Bronchial epithelial cell (primary cell): Measurements from ENCODE around the gene NR2C2AP. TPM values are rescaled to one million over a fixed set of nuclear protein-coding genes. Genes with fewer than 3 reads are reported as not detected.

Experiments used
- DNase-seq: peaks from one replicate; pipeline ENCODE4 v3.0.0-alpha.2; 2010; ENCODE audit warnings: low read depth
- FAIRE-seq: peaks from 2 replicates; lab custom pipeline; 2011; peaks lifted over from hg19 to GRCh38; lab: Jason Lieb, UNC
- H3K27me3 ChIP-seq: 2 replicates; pipeline ENCODE4 v1.5.1; 2011; ENCODE audit warnings: low read length; ENCODE audit not compliant: control insufficient read depth, insufficient read depth
- H3K36me3 ChIP-seq: 2 replicates; pipeline ENCODE4 v1.5.1; 2011; ENCODE audit warnings: low read length; ENCODE audit not compliant: control insufficient read depth, insufficient read depth
- H3K4me3 ChIP-seq: 2 replicates; pipeline ENCODE4 v1.5.1; 2011; ENCODE audit warnings: mild to moderate bottlenecking, low read depth, low read length, control low read depth
- total RNA-seq: library from RNA; depleted of rRNA; stranded (reverse); fragments of >200 nt; gene quantifications from 2 replicates; pipeline ENCODE4 v1.2.1, GENCODE V29; 2014
- TF ChIP-seq, protein P1 (sequence below): IDR thresholded peaks from 2 replicates; pipeline ENCODE4 v1.5.1; 2011; ENCODE audit warnings: mild to moderate bottlenecking, moderate library complexity, low read length, control low read depth, inconsistent platforms; ENCODE audit not compliant: insufficient read depth, severe bottlenecking

Gene NR2C2AP
- total RNA-seq, 1 donor from 2014 or later = 49.0 TPM

DNA sequence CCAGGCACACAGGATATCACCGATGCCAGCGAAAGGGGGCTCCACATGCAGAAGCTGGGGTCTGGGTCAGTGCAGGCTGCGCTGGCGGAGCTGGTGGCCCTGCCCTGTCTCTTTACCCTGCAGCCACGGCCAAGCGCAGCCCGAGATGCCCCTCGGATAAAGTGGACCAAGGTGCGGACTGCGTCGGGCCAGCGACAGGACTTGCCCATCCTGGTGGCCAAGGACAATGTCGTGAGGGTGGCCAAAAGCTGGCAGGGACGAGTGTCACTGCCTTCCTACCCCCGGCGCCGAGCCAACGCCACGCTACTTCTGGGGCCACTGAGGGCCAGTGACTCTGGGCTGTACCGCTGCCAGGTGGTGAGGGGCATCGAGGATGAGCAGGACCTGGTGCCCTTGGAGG lies 15.7 kb upstream of the NR2C2AP start:
- no peak overlapping the region for H3K4me3 ChIP-seq
- no peaks in the 10 kb centered on the region for H3K36me3 ChIP-seq
- DNase-seq (no peak), FAIRE-seq (no peak)
- H3K27me3 ChIP-seq = peaks cover 2% of the 10 kb centered on the region
- TF ChIP-seq, protein P1, sequence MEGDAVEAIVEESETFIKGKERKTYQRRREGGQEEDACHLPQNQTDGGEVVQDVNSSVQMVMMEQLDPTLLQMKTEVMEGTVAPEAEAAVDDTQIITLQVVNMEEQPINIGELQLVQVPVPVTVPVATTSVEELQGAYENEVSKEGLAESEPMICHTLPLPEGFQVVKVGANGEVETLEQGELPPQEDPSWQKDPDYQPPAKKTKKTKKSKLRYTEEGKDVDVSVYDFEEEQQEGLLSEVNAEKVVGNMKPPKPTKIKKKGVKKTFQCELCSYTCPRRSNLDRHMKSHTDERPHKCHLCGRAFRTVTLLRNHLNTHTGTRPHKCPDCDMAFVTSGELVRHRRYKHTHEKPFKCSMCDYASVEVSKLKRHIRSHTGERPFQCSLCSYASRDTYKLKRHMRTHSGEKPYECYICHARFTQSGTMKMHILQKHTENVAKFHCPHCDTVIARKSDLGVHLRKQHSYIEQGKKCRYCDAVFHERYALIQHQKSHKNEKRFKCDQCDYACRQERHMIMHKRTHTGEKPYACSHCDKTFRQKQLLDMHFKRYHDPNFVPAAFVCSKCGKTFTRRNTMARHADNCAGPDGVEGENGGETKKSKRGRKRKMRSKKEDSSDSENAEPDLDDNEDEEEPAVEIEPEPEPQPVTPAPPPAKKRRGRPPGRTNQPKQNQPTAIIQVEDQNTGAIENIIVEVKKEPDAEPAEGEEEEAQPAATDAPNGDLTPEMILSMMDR = no peak

DNA sequence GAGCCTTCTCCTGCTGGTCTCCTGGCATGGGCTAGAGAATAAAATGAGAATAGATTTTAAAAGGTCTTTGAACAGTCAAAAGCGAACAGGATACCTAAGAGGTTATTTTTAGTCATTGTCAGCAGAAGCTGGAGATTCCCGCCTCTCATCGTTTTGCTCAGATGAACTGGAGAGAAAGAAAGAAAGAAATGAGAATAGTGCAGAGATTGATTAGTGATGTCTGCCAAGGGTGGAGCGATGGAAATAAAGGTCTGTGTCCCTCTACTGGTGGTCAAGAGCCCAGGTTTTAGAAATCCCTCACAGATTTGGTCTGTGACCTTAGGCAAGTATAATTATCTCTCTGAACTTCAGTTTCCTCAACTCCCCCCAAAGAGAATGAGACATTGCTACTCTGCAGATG lies 13.9 kb upstream of the NR2C2AP start:
- DNase-seq = peak; percentile 10

GRCh38 chr19:19215792-19216191 lies 12.6 kb upstream of the NR2C2AP start:
- Histone ChIP-seq H3K4me3 (no peak overlapping the region), H3K27me3 (peaks cover 13% of the 10 kb centered on the region), H3K36me3 (no peaks in the 10 kb centered on the region)
- FAIRE-seq (no peak), DNase-seq (no peak)
- TF ChIP-seq, protein P1 = no peak

More for the DNA sequence above, 13.9 kb upstream of the NR2C2AP start:
- TF ChIP-seq, protein P1 = no peak
- Histone ChIP-seq H3K27me3 (peaks cover 6% of the 10 kb centered on the region), H3K36me3 (no peaks in the 10 kb centered on the region), H3K4me3 (no peak overlapping the region)
- FAIRE-seq = no peak

DNA sequence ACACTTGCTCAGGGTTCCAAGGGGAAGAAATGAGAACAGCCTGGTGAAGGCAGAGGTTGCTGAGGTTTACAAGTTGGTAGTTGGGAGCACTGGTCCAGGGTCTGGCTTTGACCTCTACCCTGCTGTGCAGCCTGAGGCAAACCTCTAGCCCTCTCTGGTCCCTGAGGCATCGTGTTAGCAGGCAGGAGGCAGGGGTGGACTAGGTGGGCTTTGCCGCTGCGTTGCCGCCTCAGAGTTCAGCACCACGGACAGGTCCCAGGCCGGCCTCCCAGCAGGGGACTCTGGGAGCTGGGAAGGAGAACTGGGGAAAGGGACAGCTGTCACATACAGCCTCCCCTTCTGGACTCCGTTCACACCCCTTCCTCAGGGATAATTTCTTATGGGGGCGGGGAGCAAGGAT lies 11.7 kb upstream of the NR2C2AP start:
- H3K27me3 ChIP-seq = peaks cover 13% of the 10 kb centered on the region
- H3K36me3 ChIP-seq = no peaks in the 10 kb centered on the region
- FAIRE-seq (no peak), DNase-seq (peak; percentile 7)
- TF ChIP-seq, protein P1 = no peak
- H3K4me3 ChIP-seq = no peak overlapping the region

DNA sequence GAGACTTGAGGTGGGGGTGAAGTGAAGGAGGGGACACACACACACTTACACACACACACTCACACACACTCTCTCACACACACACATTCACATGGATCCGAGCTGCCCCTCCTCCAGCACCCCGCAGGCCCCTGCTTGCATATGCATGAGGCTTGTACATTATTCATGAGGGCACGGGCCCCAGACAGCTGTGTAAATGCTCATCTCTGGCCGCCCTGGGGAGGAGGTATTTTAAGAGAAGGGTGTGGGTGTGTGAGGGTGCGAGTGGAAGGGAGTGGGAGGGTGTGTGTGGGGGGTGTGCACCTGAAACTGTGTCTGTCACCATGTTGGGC lies 10.9 kb upstream of the NR2C2AP start:
- Histone ChIP-seq H3K36me3 (no peaks in the 10 kb centered on the region), H3K4me3 (no peak overlapping the region), H3K27me3 (peaks cover 13% of the 10 kb centered on the region)
- TF ChIP-seq, protein P1 = no peak
- DNase-seq (no peak), FAIRE-seq (no peak)

DNA sequence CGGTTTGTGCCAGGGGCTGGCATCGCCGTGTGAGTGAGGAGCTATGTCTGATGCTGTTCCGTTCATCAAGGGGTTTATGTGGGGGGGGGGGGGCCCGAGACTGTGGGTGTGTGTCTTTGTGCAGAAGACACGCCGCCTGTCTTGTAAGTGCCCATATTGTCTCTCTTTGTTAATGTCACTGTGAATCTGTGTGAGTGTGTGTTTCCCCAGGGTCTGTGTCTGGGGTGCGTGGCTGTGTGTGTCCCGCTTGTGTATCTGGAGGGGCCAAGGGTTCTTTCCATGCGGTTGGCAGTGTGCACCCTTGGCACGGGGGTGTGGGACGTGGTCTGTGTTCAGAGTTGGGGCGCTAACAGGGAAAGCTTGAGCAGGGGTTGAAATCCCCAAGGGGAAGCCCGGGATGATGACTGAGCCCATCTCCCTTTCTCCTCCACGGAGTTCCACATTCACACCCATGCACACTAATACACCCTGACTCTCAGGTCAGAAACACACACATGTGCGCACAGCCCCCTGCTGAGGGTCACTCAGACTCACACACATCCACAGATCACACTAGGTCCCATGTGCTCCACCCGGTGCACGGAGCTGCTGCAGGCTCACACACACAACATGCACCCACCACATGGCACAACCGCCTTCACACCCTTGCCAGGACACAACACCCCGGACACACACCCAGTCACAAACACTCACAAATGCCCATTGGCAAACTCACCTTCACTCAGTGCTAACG lies 10.4 kb upstream of the NR2C2AP start:
- peaks cover 13% of the 10 kb centered on the region for H3K27me3 ChIP-seq
- peak; percentile 47 for FAIRE-seq

More for the DNA sequence above, 10.4 kb upstream of the NR2C2AP start:
- TF ChIP-seq, protein P1 = no peak
- no peak overlapping the region for H3K4me3 ChIP-seq
- no peak for DNase-seq
- no peaks in the 10 kb centered on the region for H3K36me3 ChIP-seq
